Colonic mucosa (tissue), 4 donors: ENCODE data around the gene OR11G2. TPM values are rescaled to one million over a fixed set of nuclear protein-coding genes. Genes with fewer than 3 reads are reported as not detected.
"Not testable (repeated sequence)": the region's sequence is repeated elsewhere in the genome, so short reads cannot be mapped to it uniquely, and the experiment has no call there.

Source experiments
- DNase-seq: peaks from one replicate; pipeline ENCODE4 v3.0.0-alpha.2; 2020
- H3K27ac ChIP-seq: fragments of 200-600 bp; one replicate; pipeline ENCODE4 v1.8.0; 2021
- H3K27me3 ChIP-seq: fragments of 200-600 bp; one replicate; pipeline ENCODE4 v1.8.0; 2021
- H3K36me3 ChIP-seq: fragments of 200-600 bp; one replicate; pipeline ENCODE4 v1.8.0; 2021
- H3K4me1 ChIP-seq: fragments of 200-600 bp; one replicate; pipeline ENCODE4 v1.8.0; 2021; ENCODE audit warnings: mild to moderate bottlenecking
- H3K4me3 ChIP-seq: fragments of 200-600 bp; one replicate; pipeline ENCODE4 v1.8.0; 2021
- H3K9ac ChIP-seq, 2 donors: one replicate each; pipeline ENCODE4 v1.7.0; 2013; ENCODE audit warnings: control low read depth in 2 of 2, low read depth in 2 of 2, low read length in 2 of 2
- H3K9me3 ChIP-seq: fragments of 200-600 bp; one replicate; pipeline ENCODE4 v1.8.0; 2021
- CTCF ChIP-seq: fragments of 200-600 bp; IDR thresholded peaks from one replicate; pipeline ENCODE4 v1.8.0; 2022; ENCODE audit warnings: antibody characterized with exemption, mild to moderate bottlenecking
- intact Hi-C: fragments of 100-400 bp; cut with DNase I; formaldehyde crosslinking; loops from one replicate; pipeline ENCODE4 v1.14.1; 2022
- total RNA-seq, 2 donors: library from RNA; stranded (reverse); fragmentation: NEBNext Ultra II Directional in 1 of 2; extraction: Animal tissue kit (Norgen Biotek cat#: 25700) in 1 of 2; gene quantifications; one replicate each; pipeline ENCODE4 v1.2.1, GENCODE V29; 2021
- donor health status: healthy.
- donor health status: DM: no; HTN: no; CAD: no.
- donor health status: DM: no; HTN: no; CAD: no.

OR11G2 gene
- total RNA-seq, 2 donors from 2014 or later, result not detected

- Histone ChIP-seq H3K9ac (no peak overlapping the region), H3K9me3 (no peaks in the 10 kb centered on the region), H3K4me1 (no peaks in the 10 kb centered on the region), H3K4me3 (no peak overlapping the region), H3K27me3 (no peaks in the 10 kb centered on the region), H3K36me3 (no peaks in the 10 kb centered on the region), H3K27ac (no peak overlapping the region)
- intact Hi-C loops, result no loop called here
- no peak for DNase-seq
- no peak for TF ChIP-seq CTCF
Observed at GRCh38 chr14:20184181-20184580, 6.5 kb upstream of the OR11G2 start.

DNA sequence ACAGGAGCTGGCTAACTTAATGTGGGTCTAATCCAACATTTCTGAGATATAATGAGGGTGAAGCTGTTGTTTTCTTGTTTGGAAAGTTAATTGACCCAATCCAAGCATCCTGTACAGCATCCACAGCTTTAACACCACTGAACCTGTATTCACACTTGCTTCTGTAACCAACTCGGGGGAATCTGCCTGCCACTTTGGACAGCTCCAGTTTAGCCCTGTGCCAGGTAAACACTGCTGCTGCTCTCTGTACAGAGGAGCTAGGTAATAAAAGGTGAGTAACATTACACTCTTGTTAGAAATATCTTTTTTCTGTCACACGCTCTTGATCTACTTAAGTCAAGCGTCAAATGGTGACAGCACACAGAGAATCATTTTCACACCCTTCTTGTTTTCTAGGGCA, 700 bp downstream of the OR11G2 start:
- no peak for TF ChIP-seq CTCF
- Histone ChIP-seq H3K36me3 (no peaks in the 10 kb centered on the region), H3K4me1 (no peaks in the 10 kb centered on the region), H3K4me3 (no peak overlapping the region), H3K9me3 (no peaks in the 10 kb centered on the region), H3K9ac (no peak overlapping the region), H3K27me3 (no peaks in the 10 kb centered on the region), H3K27ac (no peak overlapping the region)
- intact Hi-C loops, result no loop called here
- DNase-seq, result no peak

- no peak overlapping the region for H3K9ac ChIP-seq
- intact Hi-C loops, result no loop called here
- no peaks in the 10 kb centered on the region for H3K9me3 ChIP-seq
- TF ChIP-seq CTCF, result no peak
- no peaks in the 10 kb centered on the region for H3K27me3 ChIP-seq
- no peaks in the 10 kb centered on the region for H3K4me1 ChIP-seq
- H3K36me3 ChIP-seq, result no peaks in the 10 kb centered on the region
- H3K27ac ChIP-seq, result no peak overlapping the region
- no peak for DNase-seq
- H3K4me3 ChIP-seq, result no peak overlapping the region
Observed at GRCh38 chr14:20194101-20194500, 3.4 kb downstream of the OR11G2 start.

GRCh38 chr14:20195170-20195569, 4.5 kb downstream of the OR11G2 start:
- H3K4me3 ChIP-seq, H3K27ac ChIP-seq, intact Hi-C loops, H3K36me3 ChIP-seq, H3K9me3 ChIP-seq, H3K4me1 ChIP-seq, H3K9ac ChIP-seq, DNase-seq, H3K27me3 ChIP-seq: not testable (repeated sequence)

DNA sequence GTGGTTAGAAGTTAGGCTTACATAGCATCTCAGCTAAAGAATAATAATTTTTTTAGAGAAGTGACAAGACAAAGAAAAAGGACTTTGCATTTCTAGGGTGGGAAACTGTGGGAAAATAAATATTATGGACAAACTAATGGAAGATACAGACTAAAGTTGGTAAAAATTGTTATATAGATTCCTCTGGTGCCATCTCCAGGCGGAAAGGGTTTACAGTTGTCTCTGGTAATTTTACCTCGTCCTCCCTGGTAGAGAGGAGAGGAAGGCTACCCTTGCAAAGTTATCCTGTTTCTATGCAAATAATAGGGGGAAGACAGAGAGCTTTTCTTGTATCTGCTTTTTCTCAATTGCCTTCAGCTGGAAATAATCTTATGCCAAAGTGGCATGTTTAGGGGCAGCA, 5.2 kb downstream of the OR11G2 start:
- TF ChIP-seq CTCF, result no peak
- intact Hi-C loops, result no loop called here
- H3K27me3 ChIP-seq, result no peaks in the 10 kb centered on the region

DNA sequence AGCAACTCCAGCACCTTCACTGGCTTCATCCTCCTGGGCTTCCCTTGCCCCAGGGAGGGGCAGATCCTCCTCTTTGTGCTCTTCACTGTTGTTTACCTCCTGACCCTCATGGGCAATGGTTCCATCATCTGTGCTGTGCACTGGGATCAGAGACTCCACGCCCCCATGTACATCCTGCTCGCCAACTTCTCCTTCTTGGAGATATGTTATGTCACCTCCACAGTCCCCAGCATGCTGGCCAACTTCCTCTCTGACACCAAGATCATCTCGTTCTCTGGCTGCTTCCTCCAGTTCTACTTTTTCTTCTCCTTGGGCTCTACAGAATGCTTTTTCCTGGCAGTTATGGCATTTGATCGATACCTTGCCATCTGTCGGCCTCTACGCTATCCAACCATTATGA, 6.8 kb downstream of the OR11G2 start:
- Histone ChIP-seq H3K9ac (no peak overlapping the region), H3K4me3 (no peak overlapping the region)
- intact Hi-C loops, result no loop called here

More for the DNA sequence above, 5.2 kb downstream of the OR11G2 start:
- Histone ChIP-seq H3K36me3 (no peaks in the 10 kb centered on the region), H3K9me3 (no peaks in the 10 kb centered on the region), H3K27ac (no peak overlapping the region), H3K4me1 (no peaks in the 10 kb centered on the region), H3K4me3 (no peak overlapping the region), H3K9ac (no peak overlapping the region)
- DNase-seq, result no peak

More for the DNA sequence above, 6.8 kb downstream of the OR11G2 start:
- TF ChIP-seq CTCF, result no peak
- no peaks in the 10 kb centered on the region for H3K9me3 ChIP-seq
- no peaks in the 10 kb centered on the region for H3K4me1 ChIP-seq
- no peak overlapping the region for H3K27ac ChIP-seq
- no peak for DNase-seq
- H3K27me3 ChIP-seq, result no peaks in the 10 kb centered on the region
- H3K36me3 ChIP-seq, result no peaks in the 10 kb centered on the region
